ENCODE measurements around the gene MYH2. TPM values are rescaled to one million over a fixed set of nuclear protein-coding genes. Genes with fewer than 3 reads are reported as not detected.

MYH2 gene
- polyA plus RNA-seq, 10 donors = 16.1 to 124 (median 79.2) TPM

GRCh38 chr17:10518271-10519037 is 31.0 kb downstream of the MYH2 start, which contains the start of gene MYH1:
MYH1 (minus strand) TSS chr17:10518542; CDS start chr17:10516642, 1,900 bp downstream.
- no peak for DNase-seq

- no peak for DNase-seq
These were observed 32.8 kb downstream of the MYH2 start for GRCh38 chr17:10516638-10517037.

DNA sequence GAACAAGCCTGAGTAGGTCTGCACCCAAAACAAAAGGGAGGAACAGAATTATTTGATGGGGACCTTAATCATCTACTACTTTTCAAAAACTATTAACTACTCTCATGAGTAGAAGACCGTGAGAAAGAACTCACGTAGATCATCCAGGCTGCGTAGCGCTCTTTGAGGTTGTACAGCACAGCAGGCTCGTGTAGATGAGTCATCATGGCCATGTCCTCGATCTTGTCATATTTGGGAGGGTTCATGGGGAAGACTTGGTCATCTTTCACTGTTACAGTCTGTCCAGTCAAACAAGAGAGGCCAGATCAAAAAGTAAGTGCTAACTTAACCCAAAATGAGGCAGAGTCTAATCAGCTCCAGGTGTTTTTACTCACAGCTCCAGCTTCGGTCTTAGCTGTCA is 33.4 kb downstream of the MYH2 start:
- DNase-seq = no peak

DNA sequence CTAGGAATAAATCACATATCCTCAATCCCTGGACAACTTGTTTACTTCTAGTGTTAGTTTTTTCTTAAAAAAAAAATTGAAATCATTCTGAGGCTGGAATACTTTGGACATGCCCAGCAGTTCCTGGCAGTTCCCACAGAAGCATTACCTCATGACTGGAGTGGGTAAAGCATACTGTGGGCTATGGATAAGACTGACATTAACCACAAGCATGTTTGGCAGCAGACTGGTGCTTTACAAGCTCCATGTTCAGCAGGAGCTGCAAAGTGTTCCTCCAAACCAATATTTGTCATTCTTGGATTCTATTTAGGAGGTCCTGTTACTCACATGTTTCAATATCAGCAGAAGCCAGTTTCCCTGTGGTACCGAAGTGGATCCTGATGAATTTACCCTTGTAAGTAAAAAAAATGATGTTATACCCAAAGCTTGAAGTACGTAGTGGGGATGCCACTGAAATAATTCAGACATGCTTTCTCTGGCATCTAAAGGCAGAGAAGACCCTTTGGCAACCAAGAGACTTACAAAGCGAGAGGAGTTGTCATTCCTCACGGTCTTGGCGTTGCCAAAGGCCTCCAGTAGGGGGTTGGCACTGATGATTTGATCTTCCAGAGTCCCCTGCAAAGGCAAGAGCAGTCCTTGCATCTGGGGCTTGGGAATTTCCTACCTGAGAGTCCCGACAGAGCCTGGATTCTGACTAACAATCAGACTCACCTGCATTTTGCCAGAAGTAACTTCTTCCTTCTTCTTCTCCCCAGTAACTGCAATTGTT is 36.0 kb downstream of the MYH2 start:
- DNase-seq = peak in 1 of 3 donors; percentile 1

GRCh38 chr17:10512856-10513255 is 36.6 kb downstream of the MYH2 start:
- DNase-seq = no peak

DNA sequence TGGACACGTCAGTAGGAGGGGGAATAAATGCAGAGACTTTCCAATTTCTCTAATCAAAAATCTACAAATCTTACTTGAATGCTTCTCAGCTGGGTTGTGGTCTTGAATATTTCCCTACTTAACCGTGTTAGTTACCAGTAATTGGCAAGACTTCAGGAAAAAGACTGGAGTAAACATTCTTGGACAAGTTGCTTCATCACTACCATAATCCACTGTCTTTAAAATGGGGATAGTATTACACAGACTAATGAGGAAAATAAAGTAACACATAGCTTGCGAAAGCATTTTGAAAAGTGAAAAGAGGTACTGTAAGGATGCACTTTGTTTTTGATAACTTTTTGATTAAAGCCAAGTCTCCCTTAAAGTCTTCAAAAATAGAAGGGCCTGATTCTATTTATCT is 49.5 kb downstream of the MYH2 start:
- DNase-seq = no peak

GRCh38 chr17:10492004-10492403 is 57.5 kb downstream of the MYH2 start:
- DNase-seq = no peak

DNA sequence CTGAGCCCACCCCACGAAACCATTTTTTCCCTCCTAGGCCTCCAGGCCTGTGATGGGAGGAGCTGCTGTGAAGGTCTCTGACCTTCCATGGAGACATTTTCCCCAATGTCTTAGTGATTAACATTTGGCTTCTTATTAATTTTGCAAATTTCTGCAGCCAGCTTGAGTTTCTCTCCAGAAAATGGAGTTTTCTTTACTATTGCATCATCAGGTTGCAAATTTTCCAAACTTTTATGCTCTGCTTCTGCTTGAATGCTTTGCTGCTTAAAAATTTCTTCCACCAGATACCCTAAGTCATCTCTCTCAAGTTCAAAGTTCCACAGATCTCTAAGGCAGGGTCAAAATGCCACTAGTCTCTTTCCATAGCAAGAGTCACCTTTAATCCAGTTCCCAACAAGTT is 67.2 kb downstream of the MYH2 start:
- DNase-seq = no peak

DNA sequence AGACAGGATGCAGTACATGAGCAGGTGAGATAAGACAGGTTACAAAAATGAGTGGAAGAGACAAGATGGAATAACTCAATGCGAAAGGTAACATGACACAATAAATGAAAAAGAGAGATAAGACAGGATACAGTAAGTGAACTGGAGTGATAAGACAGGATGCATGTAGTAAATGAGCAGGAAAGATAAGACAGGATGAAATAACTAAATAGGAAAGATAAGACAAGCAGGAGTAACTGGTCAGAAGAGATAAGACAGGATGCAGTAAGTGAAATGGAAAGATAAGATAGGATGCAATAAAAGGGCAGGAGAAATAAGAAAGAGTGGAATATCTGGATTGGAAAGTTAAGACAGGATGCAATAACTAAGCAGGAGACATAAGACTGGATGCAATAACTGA is 71.8 kb downstream of the MYH2 start:
- DNase-seq = no peak

DNA sequence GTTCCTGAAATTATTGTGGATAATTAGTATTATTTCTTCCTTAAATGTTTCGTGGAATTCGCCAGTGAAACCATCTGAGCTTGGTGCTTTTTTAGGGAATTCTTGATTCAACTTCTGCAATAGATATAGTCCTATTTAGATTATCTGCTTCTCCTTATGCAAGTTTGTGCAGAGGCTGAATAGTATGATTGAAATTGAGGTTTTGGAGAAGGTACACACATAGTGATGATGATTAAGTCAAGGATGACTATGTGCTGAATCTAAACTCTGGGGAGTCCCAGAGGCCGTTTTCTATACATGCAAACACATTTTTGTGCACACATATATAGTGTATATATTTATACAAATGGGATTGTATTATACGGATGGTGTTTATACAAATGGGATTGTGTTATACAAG is 74.9 kb downstream of the MYH2 start:
- no peak for DNase-seq

GRCh38 chr17:10471858-10472257 is 77.6 kb downstream of the MYH2 start:
- no peak for DNase-seq

Other genes starting within 250 kb of the MYH2 start
- gene MYH13, start 176.7 kb downstream of the MYH2 start, polyA plus RNA-seq (ENCODE audit: insufficient read length in 10 of 10) = 1 to 10 TPM in 2 of 10 donors, under 1 TPM in 8; 0.45 to 1.5 (median 0.68) TPM
- gene MYH8, start 127.7 kb downstream of the MYH2 start, polyA plus RNA-seq (ENCODE audit: insufficient read length in 10 of 10) = 1,000 to 10,000 TPM in 9 of 10 donors, 100 to 1,000 TPM in 1; 436 to 2,760 (median 1,798) TPM
- gene MYH4, start 80.1 kb downstream of the MYH2 start, polyA plus RNA-seq (ENCODE audit: insufficient read length in 10 of 10) = under 1 TPM; 0.14 to 0.54 (median 0.32) TPM
- 10 to 100 TPM in 9 of 10 donors, 1 to 10 TPM in 1; 5.4 to 40.2 (median 14.4) TPM for gene MYH1, start 31.1 kb downstream of the MYH2 start, polyA plus RNA-seq (ENCODE audit: insufficient read length in 10 of 10)
- gene MYH3, start 107.7 kb upstream of the MYH2 start, polyA plus RNA-seq (ENCODE audit: insufficient read length in 10 of 10) = over 10,000 TPM in 9 of 10 donors, 1,000 to 10,000 TPM in 1; 7,808 to 15,984 (median 12,274) TPM
- 10 to 100 TPM; 22.9 to 28.0 (median 26.2) TPM for gene SCO1, start 147.9 kb upstream of the MYH2 start, polyA plus RNA-seq (ENCODE audit: insufficient read length in 10 of 10)
- 10 to 100 TPM; 15.8 to 21.5 (median 17.9) TPM for gene ADPRM, start 147.9 kb upstream of the MYH2 start, polyA plus RNA-seq (ENCODE audit: insufficient read length in 10 of 10)
- 10 to 100 TPM in 4 of 10 donors, 1 to 10 TPM in 6; 5.3 to 13.1 (median 9.4) TPM for gene TMEM220, start 180.4 kb upstream of the MYH2 start, polyA plus RNA-seq (ENCODE audit: insufficient read length in 10 of 10)